A549 (cell line): ENCODE results near the gene SMIM36.

Source experiments
- CHD2 ChIP-seq: fragments of 150-350 bp; IDR thresholded peaks from 2 replicates; pipeline ENCODE4 v1.6.1; 2014; ENCODE audit warnings: low read length; ENCODE audit not compliant: partially characterized antibody
- NR3C1 ChIP-seq: fragments of >200 bp; sonication (Bioruptor Twin); formaldehyde crosslinking; IDR thresholded peaks from 3 replicates; pipeline ENCODE4 v1.6.1; 2017
- REST ChIP-seq: fragments of 200-600 bp; sonication (generic); IDR thresholded peaks from 2 replicates; pipeline ENCODE4 v1.6.1; 2016; ENCODE audit warnings: antibody characterized with exemption, mild to moderate bottlenecking, moderate library complexity
- SMC3 ChIP-seq: fragments of >200 bp; sonication (Bioruptor Twin); formaldehyde crosslinking; IDR thresholded peaks from 3 replicates; pipeline ENCODE4 v1.6.1; 2018; ENCODE audit warnings: inconsistent platforms
- TF ChIP-seq, protein P1 (sequence below): IDR thresholded peaks from 2 replicates; pipeline ENCODE4 v1.6.1; 2012

DNA sequence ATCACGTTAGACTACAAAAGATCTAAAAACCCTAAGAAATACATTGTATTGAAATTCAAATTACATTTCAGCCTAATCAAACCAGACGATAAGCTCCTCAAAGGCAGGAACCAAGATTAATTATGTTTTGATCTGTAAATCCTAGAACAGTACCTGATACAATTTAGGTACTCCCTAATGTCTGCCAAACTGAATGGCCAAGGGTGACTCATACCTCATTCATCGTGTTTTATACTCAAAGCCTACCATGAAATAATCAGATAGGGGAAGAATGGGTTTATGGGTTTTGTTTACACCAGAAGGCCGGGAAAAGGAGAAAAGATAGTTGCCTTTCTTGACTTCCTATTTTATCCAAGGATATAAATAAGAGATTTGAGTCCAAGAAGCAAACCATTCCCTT, 108.9 kb downstream of the SMIM36 start:
- TF ChIP-seq REST (no peak), NR3C1 (no peak), SMC3 (no peak), CHD2 (no peak)
- TF ChIP-seq, protein P1, sequence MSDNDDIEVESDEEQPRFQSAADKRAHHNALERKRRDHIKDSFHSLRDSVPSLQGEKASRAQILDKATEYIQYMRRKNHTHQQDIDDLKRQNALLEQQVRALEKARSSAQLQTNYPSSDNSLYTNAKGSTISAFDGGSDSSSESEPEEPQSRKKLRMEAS = no peak
